GM04503 (cell line): Measurements from ENCODE around the gene ENOX1.

Experiments
- DNase-seq: peaks from one replicate; pipeline ENCODE4 v3.0.0-alpha.2; 2012; ENCODE audit warnings: low read depth

The ENOX1 gene

DNA sequence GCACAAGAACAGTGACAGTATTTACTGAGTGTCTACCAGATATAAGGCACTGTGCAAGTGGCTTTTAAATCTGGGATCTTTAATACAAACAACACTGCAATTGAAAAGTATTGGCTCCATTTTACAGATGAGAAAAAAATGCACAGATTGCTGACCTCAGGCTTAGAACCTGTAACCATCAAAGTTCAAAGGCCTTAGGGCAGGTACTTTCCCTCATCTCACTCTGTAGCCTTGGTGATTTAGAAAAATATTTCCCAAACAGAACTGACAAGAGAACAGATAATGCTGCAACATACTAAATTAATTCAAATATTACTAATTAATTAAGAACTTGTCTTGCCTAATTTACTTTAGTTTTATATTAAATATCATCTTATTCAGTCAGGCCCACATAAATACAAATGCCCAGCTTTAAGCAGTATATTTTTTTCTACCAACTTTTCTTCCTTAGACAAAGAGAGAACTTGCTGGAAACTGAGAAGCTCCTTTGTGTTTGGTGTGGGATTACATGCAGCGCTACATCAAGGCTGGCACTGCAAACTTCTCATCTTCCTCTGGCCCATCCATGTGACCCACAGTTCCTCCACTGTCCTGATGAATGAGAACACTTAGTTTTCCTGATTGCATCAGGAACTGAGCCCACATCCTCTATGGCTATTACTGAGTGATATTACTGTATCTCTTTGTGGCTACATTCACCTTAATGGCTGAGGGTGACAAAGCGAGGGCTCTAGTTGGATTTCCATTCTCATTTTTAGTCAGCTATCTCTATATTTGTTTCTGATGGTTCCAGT lies 302.1 kb downstream of the ENOX1 start:
- no peak for DNase-seq

GRCh38 chr13:43483930-43484329 lies 302.8 kb downstream of the ENOX1 start:
- no peak for DNase-seq

- no peak for DNase-seq
These were observed 304.1 kb downstream of the ENOX1 start for GRCh38 chr13:43482641-43483040.

DNA sequence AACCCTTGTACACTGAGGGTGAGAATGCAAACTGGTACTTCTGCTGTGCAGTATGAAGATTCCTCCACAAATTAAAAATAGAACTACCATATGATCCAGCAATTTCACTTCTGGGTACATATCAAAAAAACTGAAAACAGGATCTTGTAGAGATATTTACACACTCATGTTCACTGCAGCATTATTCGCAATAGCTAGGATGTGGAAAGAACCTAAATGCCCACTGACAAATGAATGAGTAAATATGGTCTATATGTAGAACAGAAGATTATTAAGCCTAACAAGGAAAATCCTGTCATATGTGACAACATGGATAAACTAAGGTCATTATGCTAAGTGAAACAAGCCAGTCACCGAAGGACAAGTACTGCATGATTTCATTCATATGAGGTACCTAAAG lies 304.7 kb downstream of the ENOX1 start:
- DNase-seq, result no peak

GRCh38 chr13:43478902-43479301 lies 307.9 kb downstream of the ENOX1 start:
- no peak for DNase-seq

DNA sequence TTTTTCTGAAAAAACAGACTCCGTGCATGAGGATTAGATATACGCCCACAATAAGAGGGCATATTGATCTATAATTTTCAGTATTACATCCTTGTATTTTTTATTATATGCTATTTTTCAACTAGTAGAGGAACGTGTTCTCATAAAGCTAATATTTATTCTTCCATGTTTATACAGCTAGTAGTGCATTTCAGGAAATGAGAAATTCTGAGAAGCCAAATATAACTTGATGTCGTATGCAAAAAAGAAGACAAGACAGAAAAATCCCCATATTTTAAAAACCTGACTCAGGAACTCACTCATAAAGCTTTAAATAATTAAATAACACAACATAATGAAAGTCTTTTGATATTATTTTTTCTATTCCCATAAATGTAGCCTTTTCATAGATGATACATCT lies 308.6 kb downstream of the ENOX1 start:
- DNase-seq, result no peak

- no peak for DNase-seq
These were observed 311.6 kb downstream of the ENOX1 start for GRCh38 chr13:43475140-43475539.

DNA sequence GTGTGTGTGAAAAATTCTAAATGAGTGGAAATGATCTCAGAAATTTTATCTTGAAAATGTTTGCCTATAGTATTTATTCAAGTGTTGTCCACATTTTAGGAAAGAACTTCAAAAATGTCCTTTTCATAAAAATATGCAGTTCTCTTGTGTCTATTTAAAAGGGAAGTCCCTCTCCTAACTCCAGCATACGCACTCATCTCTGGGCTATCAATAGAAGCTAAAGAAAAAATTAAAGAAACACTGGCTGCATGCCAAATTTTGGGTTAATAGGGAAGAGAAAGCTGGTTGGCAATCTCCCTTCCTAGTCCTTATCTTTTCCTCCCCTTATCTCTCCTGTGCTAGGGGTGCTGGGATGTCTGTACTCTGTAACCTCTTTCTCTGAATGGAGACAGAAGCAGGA lies 313.3 kb downstream of the ENOX1 start:
- no peak for DNase-seq

DNA sequence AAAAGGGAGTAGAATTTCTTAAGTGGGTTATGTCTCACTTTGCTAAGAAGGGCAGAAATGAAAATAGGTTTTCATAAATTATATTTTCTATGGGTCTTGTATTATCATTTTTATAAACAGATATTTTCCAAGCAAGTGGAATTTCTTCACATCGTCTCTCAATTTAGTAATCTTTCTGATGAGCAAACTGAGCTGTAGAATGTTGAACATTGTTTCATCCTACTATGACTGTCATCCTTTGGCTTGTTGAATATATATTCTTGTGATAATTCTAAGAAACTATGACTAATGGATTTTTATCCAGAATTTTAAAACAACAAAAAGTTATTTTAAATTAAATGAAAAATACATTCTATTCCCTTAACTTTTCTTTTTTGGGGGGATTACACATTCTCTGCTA lies 313.8 kb downstream of the ENOX1 start:
- DNase-seq, result no peak

DNA sequence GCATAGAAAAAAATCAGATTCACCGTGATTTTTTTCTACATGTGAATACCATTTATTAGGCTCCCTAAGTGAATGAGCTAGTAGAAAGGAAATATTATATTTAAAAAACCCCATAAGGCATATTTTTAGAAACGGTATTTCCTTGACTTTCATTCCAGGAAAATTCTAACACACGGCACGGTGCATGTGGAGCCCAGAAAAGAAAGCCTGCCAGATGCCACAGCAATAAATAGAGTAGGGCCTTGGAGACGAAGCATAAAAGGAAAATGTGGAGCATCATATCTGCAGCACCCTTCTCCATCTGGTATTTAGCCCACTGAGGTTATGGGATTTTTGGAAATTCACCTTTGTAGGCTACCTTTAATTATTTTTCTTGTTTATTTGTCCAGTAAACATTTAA lies 314.4 kb downstream of the ENOX1 start:
- no peak for DNase-seq

GRCh38 chr13:43470610-43471009 lies 316.2 kb downstream of the ENOX1 start:
- DNase-seq, result no peak

DNA sequence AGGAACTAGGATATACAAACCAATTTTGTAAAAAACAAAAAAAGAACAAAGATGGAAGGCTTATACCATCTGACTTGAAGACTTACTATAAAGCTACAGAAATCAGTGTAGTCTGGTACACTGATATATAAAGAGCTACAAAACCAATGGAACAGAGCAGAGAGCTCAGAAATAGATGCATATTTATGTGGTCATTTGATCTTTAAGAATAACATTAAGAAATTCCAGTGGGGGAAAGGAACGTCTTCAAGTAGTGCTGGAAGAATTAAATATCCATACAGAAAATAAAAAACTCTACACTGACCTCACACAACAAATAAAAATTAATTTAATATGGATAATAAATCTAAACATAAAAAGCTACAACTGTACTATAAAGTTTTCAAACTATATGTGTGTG lies 317.0 kb downstream of the ENOX1 start:
- DNase-seq, result no peak

- no peak for DNase-seq
These were observed 322.1 kb downstream of the ENOX1 start for GRCh38 chr13:43464578-43465264.

DNA sequence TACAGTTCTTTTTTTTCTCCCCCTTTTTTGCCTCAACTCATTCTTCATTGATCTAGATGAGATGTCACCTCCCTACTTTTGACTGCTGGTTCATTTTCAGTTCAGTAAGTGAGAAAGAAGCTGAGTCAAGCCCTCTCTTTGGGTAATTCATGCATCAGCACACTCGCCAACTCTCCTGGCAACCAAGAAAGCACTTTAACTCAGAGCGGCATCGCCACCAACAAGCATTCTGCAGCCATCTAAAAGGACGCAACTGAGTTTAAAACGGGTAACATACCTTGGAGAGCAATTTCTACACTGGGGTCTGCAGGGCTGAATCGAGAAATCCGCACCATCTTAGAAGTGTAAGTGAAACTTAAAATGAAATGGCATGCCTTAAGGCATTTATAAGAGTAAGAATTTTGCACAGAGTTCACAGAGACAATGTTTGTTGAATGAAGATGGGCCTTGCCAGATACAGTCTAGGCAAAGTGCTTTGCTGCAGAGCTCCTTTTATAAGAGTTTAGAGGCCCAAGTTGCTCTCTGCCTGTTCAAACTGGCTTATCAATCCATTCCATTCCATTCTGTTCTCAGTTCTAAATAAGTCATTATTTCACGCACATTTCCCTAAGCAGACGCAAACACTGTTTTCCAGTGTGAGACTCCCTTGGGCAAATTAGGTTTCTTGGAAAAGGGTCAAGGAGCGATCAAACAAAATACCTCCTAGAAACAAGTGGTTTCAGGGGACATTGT lies 338.0 kb downstream of the ENOX1 start:
- DNase-seq, result no peak

- no peak for DNase-seq
These were observed 340.6 kb downstream of the ENOX1 start for GRCh38 chr13:43446126-43446525.

DNA sequence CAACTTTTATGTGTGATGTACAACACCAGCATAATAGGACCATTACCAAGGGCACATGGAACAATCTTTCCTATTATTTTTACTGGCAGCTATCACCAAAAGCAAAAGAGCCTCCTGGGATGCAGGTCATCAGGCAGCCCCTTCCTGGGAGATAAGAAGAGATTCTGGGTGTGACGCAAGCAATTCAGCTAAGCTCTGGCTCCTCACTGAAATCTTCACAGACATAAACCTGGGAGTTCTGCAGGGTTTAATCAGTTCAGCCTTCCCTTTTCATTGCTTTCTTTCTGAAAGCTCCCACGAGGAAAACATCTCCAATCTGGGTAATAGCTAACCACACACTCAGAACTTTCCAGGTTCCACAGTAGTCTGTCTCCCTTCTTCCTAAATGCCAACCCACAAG lies 341.1 kb downstream of the ENOX1 start:
- DNase-seq, result no peak

DNA sequence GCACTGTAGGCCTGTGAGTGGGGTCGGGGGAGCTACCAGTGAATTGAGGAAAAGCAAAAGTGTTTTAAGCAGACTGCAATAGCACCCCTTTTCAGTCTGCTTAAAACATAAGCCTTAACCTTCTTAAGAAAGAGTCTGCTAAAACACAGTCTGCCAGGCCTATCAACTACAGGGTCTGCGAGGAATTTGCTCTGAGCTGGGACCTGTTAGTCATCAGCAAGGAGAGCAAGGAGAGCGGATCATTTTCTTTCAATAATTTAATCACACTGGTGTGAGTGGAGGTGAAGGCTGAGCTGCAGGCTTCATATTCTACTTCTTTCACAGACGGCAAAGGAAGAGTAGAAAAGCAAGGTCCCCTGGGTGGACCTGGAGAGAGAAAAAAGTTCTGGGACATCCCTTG lies 342.7 kb downstream of the ENOX1 start:
- no peak for DNase-seq

DNA sequence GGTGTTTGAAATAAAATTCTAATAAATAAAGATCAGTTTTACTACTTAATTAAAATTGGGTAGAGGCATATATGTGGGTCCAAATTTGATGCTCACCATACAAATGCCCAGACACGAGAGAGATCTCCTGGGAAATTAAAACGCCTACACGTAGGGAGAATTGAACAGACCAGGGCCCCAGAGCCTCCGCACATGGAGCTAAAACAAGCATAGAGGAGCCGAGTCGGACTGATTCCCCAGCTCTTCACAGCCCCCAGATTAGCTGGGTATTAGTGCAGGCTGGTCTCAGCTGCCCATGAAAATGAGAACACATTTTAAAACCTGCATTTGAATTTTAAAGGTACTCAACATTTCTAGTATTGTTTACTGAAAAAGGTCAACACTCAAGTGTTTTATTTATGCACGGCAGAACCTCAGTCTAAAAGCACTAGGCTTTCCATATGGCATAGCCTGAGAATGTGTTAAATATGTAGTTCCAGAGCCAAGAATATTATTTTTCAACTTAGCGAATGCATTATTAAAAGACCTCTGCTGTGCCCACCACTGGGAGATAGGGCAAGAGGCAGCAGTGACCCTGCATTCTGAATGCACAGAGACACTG lies 344.8 kb downstream of the ENOX1 start:
- no peak for DNase-seq

- no peak for DNase-seq
These were observed 345.3 kb downstream of the ENOX1 start for GRCh38 chr13:43441464-43441863.

DNA sequence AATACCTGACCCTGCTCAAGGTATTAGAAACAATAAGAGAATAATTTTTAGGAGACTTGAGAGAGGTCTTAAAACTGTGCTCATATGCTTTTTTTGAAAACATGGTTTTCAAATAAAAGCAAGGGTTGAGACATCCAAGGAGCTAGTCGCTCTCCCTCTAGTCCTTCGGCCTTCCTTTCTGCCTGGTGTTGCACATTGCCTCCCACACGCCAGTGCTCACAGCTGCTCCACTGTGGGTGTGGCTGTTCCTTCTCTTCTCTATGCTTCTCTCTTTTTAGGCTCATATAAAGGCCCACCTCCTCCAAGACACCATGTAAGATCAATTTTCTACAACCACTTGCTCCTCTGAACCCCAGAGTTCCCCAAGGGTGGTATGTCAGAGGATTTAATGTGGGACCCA lies 352.6 kb downstream of the ENOX1 start:
- DNase-seq, result no peak

GRCh38 chr13:43433691-43434141 lies 353.1 kb downstream of the ENOX1 start:
- no peak for DNase-seq

- DNase-seq, result no peak
These were observed 353.8 kb downstream of the ENOX1 start for GRCh38 chr13:43432958-43433357.

DNA sequence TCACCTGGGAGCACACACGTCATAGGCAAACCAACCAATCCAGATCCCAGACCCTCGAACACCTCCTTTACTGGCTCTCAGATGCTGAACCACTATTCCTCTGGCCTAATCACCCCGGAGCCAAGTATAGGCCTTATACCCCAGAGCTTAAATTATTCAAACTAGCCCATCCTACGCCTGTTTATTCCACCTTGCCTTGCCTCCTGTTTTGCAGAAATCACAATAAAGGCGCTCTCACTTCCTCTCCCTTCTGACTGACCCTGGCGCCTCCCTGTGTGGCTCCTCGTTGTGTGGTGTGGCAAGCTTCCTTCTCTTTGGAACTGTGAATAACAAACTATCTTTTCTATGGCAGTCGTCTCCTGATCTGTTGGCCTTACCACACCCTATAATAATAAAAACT lies 354.9 kb downstream of the ENOX1 start:
- DNase-seq, result no peak
